H1 (cell line): ENCODE data around the gene GNB5. TPM values are rescaled to one million over a fixed set of nuclear protein-coding genes. Genes with fewer than 3 reads are reported as not detected.
A peak's percentile ranks its signal among the peaks of the same experiment; 100 is the strongest.

Source experiments
- CTCF ChIA-PET: fragments of 300-600 bp; sonication (Branson Sonifier 250); formaldehyde crosslinking; loops from one replicate; lab custom pipeline; 2021; ENCODE audit not compliant: partially characterized antibody; lab: Charles Lee
- POLR2A ChIA-PET: fragments of 300-600 bp; sonication (Branson Sonifier 250); formaldehyde crosslinking; loops from one replicate; lab custom pipeline; 2021; ENCODE audit warnings: inconsistent platforms; ENCODE audit not compliant: partially characterized antibody; lab: Charles Lee
- DNase-seq, 2 experiments: peaks; one replicate each; pipeline versions ENCODE4 v3.0.0 to v3.0.0-alpha.2; 2010 to 2022; ENCODE audit warnings: low spot score in 2 of 2, low read depth in 1 of 2, mixed read lengths in 1 of 2
- FAIRE-seq: peaks from 2 replicates; lab custom pipeline; 2011; peaks lifted over from hg19 to GRCh38; lab: Jason Lieb, UNC
- H2AFZ ChIP-seq: 2 replicates; pipeline ENCODE4 v1.8.1; 2012; ENCODE audit warnings: low read length, inconsistent platforms
- H2AK5ac ChIP-seq: 2 replicates; pipeline ENCODE4 v1.6.1; 2013; ENCODE audit warnings: low read depth, low read length
- H2BK120ac ChIP-seq: replicated peaks from 2 replicates; pipeline ENCODE3; 2013; ENCODE audit warnings: low read depth, low read length, inconsistent platforms
- H2BK12ac ChIP-seq: 2 replicates; pipeline ENCODE4 v1.6.1; 2013; ENCODE audit warnings: low read depth, low read length
- H2BK15ac ChIP-seq: 2 replicates; pipeline ENCODE4 v1.6.1; 2013; ENCODE audit warnings: low read length
- H2BK20ac ChIP-seq: 2 replicates; pipeline ENCODE4 v1.6.1; 2013; ENCODE audit warnings: low read length
- H2BK5ac ChIP-seq: 2 replicates; pipeline ENCODE4 v1.6.1; 2013; ENCODE audit warnings: low read depth, low read length
- H3K14ac ChIP-seq: 2 replicates; pipeline ENCODE4 v1.6.1; 2013; ENCODE audit warnings: inconsistent platforms; ENCODE audit not compliant: insufficient read length
- H3K18ac ChIP-seq: 2 replicates; pipeline ENCODE4 v1.6.1; 2013; ENCODE audit warnings: low read length; ENCODE audit errors: extremely low read depth
- H3K23ac ChIP-seq: 2 replicates; pipeline ENCODE4 v1.6.1; 2013; ENCODE audit warnings: inconsistent platforms; ENCODE audit not compliant: insufficient read length
- H3K23me2 ChIP-seq: 2 replicates; pipeline ENCODE4 v1.6.1; 2013; ENCODE audit warnings: low read depth, low read length
- H3K27ac ChIP-seq: 2 replicates; pipeline ENCODE4 v1.6.1; 2011; ENCODE audit warnings: low read depth, low read length, inconsistent platforms
- H3K27me3 ChIP-seq, 4 experiments: replicated peaks in 1 of 4; 1 replicate in 1 of 4; 2 replicates in 3 of 4; pipeline versions ENCODE4 v1.6.1 to v1.8.1; 2011 to 2013; ENCODE audit warnings: low read length in 3 of 4, mild to moderate bottlenecking in 3 of 4, inconsistent platforms in 2 of 4, mixed read lengths in 2 of 4, moderate library complexity in 1 of 4; ENCODE audit not compliant: control insufficient read depth in 3 of 4, insufficient read depth in 3 of 4; ENCODE audit errors: extremely low read depth in 1 of 4
- H3K36me3 ChIP-seq, 4 experiments: 2 replicates each; pipeline versions ENCODE4 v1.6.1 to v1.8.1; 2011 to 2013; ENCODE audit warnings: mild to moderate bottlenecking in 4 of 4, low read length in 3 of 4, moderate library complexity in 2 of 4, control low read depth in 1 of 4, inconsistent platforms in 1 of 4; ENCODE audit not compliant: insufficient read depth in 4 of 4, control insufficient read depth in 2 of 4
- H3K4ac ChIP-seq: replicated peaks from 2 replicates; pipeline ENCODE3; 2013; ENCODE audit warnings: low read length, low read depth, mixed read lengths, inconsistent platforms; ENCODE audit not compliant: insufficient read length
- H3K4me1 ChIP-seq, 4 experiments: replicated peaks in 1 of 4; 1 replicate in 1 of 4; 2 replicates in 3 of 4; pipeline versions ENCODE4 v1.6.1 to v1.8.1; 2011 to 2013; ENCODE audit warnings: low read length in 3 of 4, inconsistent platforms in 2 of 4, mixed read lengths in 1 of 4; ENCODE audit not compliant: insufficient read depth in 4 of 4, control insufficient read depth in 3 of 4
- H3K4me2 ChIP-seq, 2 experiments: 2 replicates each; pipeline versions ENCODE4 v1.6.1 to v1.8.1; 2011 to 2013; ENCODE audit warnings: low read depth in 2 of 2, low read length in 2 of 2, control low read depth in 1 of 2, inconsistent platforms in 1 of 2, mild to moderate bottlenecking in 1 of 2; ENCODE audit not compliant: insufficient read depth in 1 of 2
- H3K4me3 ChIP-seq, 4 experiments: fragments of 200-600, 300-600 bp in 1 of 4; sonication (generic), shearing (Covaris generic), sonication (Bioruptor Twin) in 1 of 4; 2 replicates each; pipeline versions ENCODE4 v1.5.1 to v1.8.1; 2011 to 2016; ENCODE audit warnings: low read length in 4 of 4, low read depth in 3 of 4, control low read depth in 2 of 4, inconsistent platforms in 2 of 4, mild to moderate bottlenecking in 2 of 4, mixed read lengths in 1 of 4, moderate library complexity in 1 of 4; ENCODE audit not compliant: insufficient read depth in 2 of 4; ENCODE audit errors: extremely low read depth in 1 of 4
- H3K56ac ChIP-seq: replicated peaks from 2 replicates; pipeline ENCODE3; 2013; ENCODE audit warnings: low read depth, mild to moderate bottlenecking, mixed read lengths, low read length, inconsistent platforms; ENCODE audit not compliant: insufficient read length
- H3K79me1 ChIP-seq: 2 replicates; pipeline ENCODE4 v1.6.1; 2013; ENCODE audit warnings: low read depth, low read length, control low read depth
- H3K79me2 ChIP-seq, 2 experiments: 2 replicates each; pipeline versions ENCODE4 v1.6.1 to v1.8.1; 2012 to 2013; ENCODE audit warnings: low read length in 2 of 2, mild to moderate bottlenecking in 2 of 2, inconsistent platforms in 1 of 2; ENCODE audit not compliant: insufficient read depth in 2 of 2, control insufficient read depth in 1 of 2
- H3K9ac ChIP-seq, 4 experiments: replicated peaks in 1 of 4; 1 replicate in 1 of 4; 2 replicates in 3 of 4; pipeline versions ENCODE4 v1.6.1 to v1.8.1; 2011 to 2013; ENCODE audit warnings: low read depth in 3 of 4, low read length in 3 of 4, control low read depth in 2 of 4, mild to moderate bottlenecking in 2 of 4, moderate library complexity in 2 of 4, inconsistent platforms in 1 of 4; ENCODE audit errors: extremely low read depth in 1 of 4
- H3K9me3 ChIP-seq, 2 experiments: 2 replicates each; pipeline versions ENCODE4 v1.6.1 to v1.8.1; 2012 to 2013; ENCODE audit warnings: mild to moderate bottlenecking in 2 of 2, moderate library complexity in 2 of 2, control low read depth in 1 of 2, inconsistent platforms in 1 of 2, low read depth in 1 of 2, low read length in 1 of 2, mixed read lengths in 1 of 2; ENCODE audit not compliant: insufficient read depth in 2 of 2
- H4K20me1 ChIP-seq, 2 experiments: replicated peaks in 1 of 2; 2 replicates each; pipeline versions ENCODE3 to v1.8.1; 2011 to 2013; ENCODE audit warnings: inconsistent platforms in 2 of 2, low read length in 2 of 2, mild to moderate bottlenecking in 1 of 2; ENCODE audit not compliant: insufficient read depth in 2 of 2, control insufficient read depth in 1 of 2
- H4K5ac ChIP-seq: 2 replicates; pipeline ENCODE4 v1.6.1; 2013; ENCODE audit warnings: low read length, low read depth, mixed read lengths, inconsistent platforms; ENCODE audit not compliant: insufficient read length
- H4K8ac ChIP-seq: 2 replicates; pipeline ENCODE4 v1.8.0; 2013; ENCODE audit warnings: mild to moderate bottlenecking, moderate library complexity, low read length, inconsistent platforms; ENCODE audit not compliant: insufficient read depth; ENCODE audit errors: extremely low read depth
- H4K91ac ChIP-seq: replicated peaks from 2 replicates; pipeline ENCODE3; 2013; ENCODE audit warnings: low read length, mixed read lengths, inconsistent platforms; ENCODE audit not compliant: insufficient read length
- CBX5 ChIP-seq: fragments of 300-800, 300-1000 bp; sonication (generic); IDR thresholded peaks from 2 replicates; pipeline ENCODE4 v1.7.1; 2016; ENCODE audit warnings: antibody characterized with exemption, low read length, low read depth
- GABPA ChIP-seq: IDR thresholded peaks from 2 replicates; pipeline ENCODE4 v1.6.1; 2011; ENCODE audit warnings: mild to moderate bottlenecking, low read length, moderate library complexity, borderline replicate concordance; ENCODE audit not compliant: insufficient read depth
- RFX5 ChIP-seq: IDR thresholded peaks from 2 replicates; pipeline ENCODE4 v1.6.1; 2011; ENCODE audit warnings: low read depth, low read length, improper control_type of control experiment, borderline replicate concordance
- RXRA ChIP-seq: IDR thresholded peaks from 2 replicates; pipeline ENCODE4 v1.6.1; 2011; ENCODE audit warnings: low read depth, mild to moderate bottlenecking, low read length, moderate library complexity; ENCODE audit not compliant: insufficient read depth
- TAF1 ChIP-seq: IDR thresholded peaks from 2 replicates; pipeline ENCODE4 v1.6.1; 2011; ENCODE audit warnings: mild to moderate bottlenecking, low read depth, low read length
- TEAD4 ChIP-seq: IDR thresholded peaks from 2 replicates; pipeline ENCODE4 v1.6.1; 2012; ENCODE audit warnings: low read depth, low read length, inconsistent platforms, mixed read lengths
- WGBS, 2 experiments: shearing (Covaris generic) in 1 of 2; methylation state at CpG; one replicate each; pipeline versions ENCODE4 v1.1.6 to v1.1.7; 2013 to 2015; ENCODE audit warnings: low lambda C conversion rate in 2 of 2, mixed read lengths in 2 of 2, inconsistent platforms in 1 of 2, low coverage in 1 of 2, missing lambda C conversion rate in 1 of 2; ENCODE audit not compliant: insufficient replicate concordance in 2 of 2, insufficient coverage in 1 of 2, insufficient read length in 1 of 2; ENCODE audit errors: extremely low coverage in 1 of 2, missing lambda C conversion rate in 1 of 2; 5-methylcytosine and 5-hydroxymethylcytosine counted together
- polyA plus RNA-seq, 7 experiments: library from polyadenylated mRNA; depleted of rRNA in 3 of 7; stranded (reverse) in 5 of 7; unstranded in 2 of 7; fragments of >200 nt in 5 of 7; fragments of 200-250 nt in 2 of 7; gene quantifications; 1 replicate in 5 of 7; 2 replicates in 1 of 7; 4 replicates in 1 of 7; pipeline versions ENCODE4 v1.2.1 to v1.2.3, GENCODE V29; 2011 to 2013; ENCODE audit warnings: missing spikeins in 2 of 7, mixed read lengths in 2 of 7
- total RNA-seq: library from RNA; stranded (reverse); fragmentation: NEBNext Ultra II Directional; extraction: Animal tissue kit (Norgen Biotek cat#: 25700); gene quantifications from 2 replicates; pipeline ENCODE4 v1.2.1, GENCODE V29; 2021
- TF ChIP-seq, protein P1 (sequence below): IDR thresholded peaks from 2 replicates; pipeline ENCODE4 v1.6.1; 2012; ENCODE audit warnings: inconsistent platforms

GNB5 gene
- total and polyA plus RNA-seq, 2 of the 8 experiments (the other 6 are each of a cell fraction or from before 2014, with no cell fraction given): 21.7 to 42.5 TPM

DNA sequence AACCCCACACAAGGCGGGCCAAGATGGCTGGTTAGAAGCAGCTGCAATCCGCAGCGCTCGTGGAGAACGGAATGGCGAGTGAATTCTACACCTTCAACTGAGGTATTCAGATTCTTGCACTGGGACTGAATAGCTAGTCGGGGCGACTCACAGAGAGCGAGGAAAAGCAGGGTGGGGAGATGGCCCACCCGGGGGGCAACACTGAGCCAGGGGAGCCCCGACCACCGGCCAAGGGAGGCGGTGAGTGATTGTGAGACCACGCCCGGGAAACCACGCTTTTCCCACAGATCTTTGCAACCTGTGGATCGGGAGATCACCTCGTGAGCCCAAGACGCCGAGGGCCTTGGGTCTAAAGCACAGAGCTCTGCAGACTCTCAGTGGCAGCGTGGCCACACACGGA lies 28.3 kb downstream of the GNB5 start:
- Histone ChIP-seq H3K9me3 (no peaks in the 10 kb centered on the region), H2AK5ac (no peak overlapping the region), H3K79me2 (no peaks in the 10 kb centered on the region; a peak in 1 of 4 replicates), H4K20me1 (peaks cover 0 to 3% of the 10 kb centered on the region in 2 experiments), H3K36me3 (peaks cover 0 to 3% (median 0%) of the 10 kb centered on the region in 4 experiments; a peak in 3 of 8 replicates), H2BK15ac (no peak overlapping the region), H3K18ac (no peak overlapping the region), H3K27ac (peak overlapping the region; percentile 29; the same call in 1 of the 2 replicates), H3K27me3 (no peaks in the 10 kb centered on the region), H2BK20ac (no peak overlapping the region), H2BK12ac (no peak overlapping the region), H3K56ac (no peak overlapping the region), H3K23me2 (no peaks in the 10 kb centered on the region), H3K4me1 (no peaks in the 10 kb centered on the region; a peak in 2 of 7 replicates), H4K8ac (no peak overlapping the region), H3K79me1 (no peaks in the 10 kb centered on the region; the same call in 1 of the 2 replicates), H2AFZ (no peak overlapping the region), H3K9ac (no peak overlapping the region), H4K5ac (no peak overlapping the region), H3K4me2 (no peak overlapping the region), H4K91ac (no peak overlapping the region), H2BK5ac (no peak overlapping the region), H2BK120ac (no peak overlapping the region), H3K4me3 (no peak overlapping the region), H3K4ac (no peak overlapping the region), H3K23ac (no peak overlapping the region), H3K14ac (no peak overlapping the region)
- no peak for TF ChIP-seq CBX5
- TF ChIP-seq TAF1: no peak
- no peak for TF ChIP-seq TEAD4
- no peak for TF ChIP-seq GABPA
- TF ChIP-seq, protein P1, sequence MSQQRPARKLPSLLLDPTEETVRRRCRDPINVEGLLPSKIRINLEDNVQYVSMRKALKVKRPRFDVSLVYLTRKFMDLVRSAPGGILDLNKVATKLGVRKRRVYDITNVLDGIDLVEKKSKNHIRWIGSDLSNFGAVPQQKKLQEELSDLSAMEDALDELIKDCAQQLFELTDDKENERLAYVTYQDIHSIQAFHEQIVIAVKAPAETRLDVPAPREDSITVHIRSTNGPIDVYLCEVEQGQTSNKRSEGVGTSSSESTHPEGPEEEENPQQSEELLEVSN: no peak
- no peak for TF ChIP-seq RXRA
- no peak for TF ChIP-seq RFX5
- DNase-seq: no peak
- WGBS, 2 experiments: 89% methylated on average over 20 of the region's 22 CpGs; no CpG with 5 or more reads in 1 of the 2 experiments
- FAIRE-seq: no peak
- POLR2A ChIA-PET: interaction anchor here (0.8 to 1.2 kb wide), 3 partner anchors 15 to 16 kb away, joined by 3 to 4 read pairs (median 3); no protein-coding TSS in a partner anchor
- CTCF ChIA-PET: interaction anchor here (0.5 to 7.5 kb wide), 22 partner anchors 8 to 1034 kb away, joined by 3 to 95 read pairs (median 6); no protein-coding TSS in a partner anchor
